Measurements from ENCODE around the gene LLGL1.

DNA sequence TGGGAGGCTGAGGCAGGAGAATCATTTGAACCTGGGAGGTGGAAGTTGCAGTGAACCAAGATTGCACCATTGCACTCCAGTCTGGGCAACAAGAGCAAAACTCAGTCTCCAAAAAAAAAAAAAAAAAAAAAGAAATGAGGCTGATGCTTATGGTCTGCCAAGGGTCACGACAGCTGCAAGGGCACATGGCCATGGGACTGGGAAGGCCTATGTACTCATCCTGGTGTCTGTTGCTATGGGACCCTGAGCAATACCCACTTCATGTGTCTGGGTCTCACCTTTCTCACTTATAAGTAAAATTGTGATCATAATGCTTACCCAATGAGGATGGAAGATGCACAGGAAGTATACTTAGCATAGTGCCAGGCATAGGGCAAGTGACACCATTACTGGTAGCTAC is 51.6 kb downstream of the LLGL1 start:
- TF ChIP-seq CTCF (IDR thresholded peaks at IDR 0.05) (no peak), POLR2A (IDR thresholded peaks at IDR 0.05) (no peak)

All from body of pancreas (tissue), 4 donors.